GM12878 (cell line): ENCODE data around the gene DTX1. TPM values are rescaled to one million over a fixed set of nuclear protein-coding genes. Genes with fewer than 3 reads are reported as not detected.

Experiments
- ATAC-seq: fragments of 200-7000 bp; cut with Tn5 transposase; 3 replicates; pipeline ENCODE4 v1.9.1; 2020; ENCODE audit warnings: mild to moderate bottlenecking, moderate library complexity
- BruUV-seq: library from RNA; stranded (reverse); fragments of 400-500 nt; replicated peaks from 2 replicates; lab custom pipeline; 2021; lab: Mats Ljungman, UMichigan
- CTCF ChIA-PET: fragments of 300-600 bp; sonication (Branson Sonifier 250); formaldehyde crosslinking; extraction: SDS; loops from one replicate; lab custom pipeline; 2021; ENCODE audit warnings: inconsistent platforms; lab: Yijun Ruan, JAX
- POLR2A ChIA-PET: fragments of 350-600 bp; formaldehyde crosslinking; extraction: SDS; loops from one replicate; lab custom pipeline; 2021; ENCODE audit warnings: inconsistent platforms; lab: Charles Lee
- RAD21 ChIA-PET: fragments of 300-600 bp; sonication (Branson Sonifier 250); formaldehyde crosslinking; loops from one replicate; lab custom pipeline; 2023; ENCODE audit warnings: antibody characterized with exemption; ENCODE audit not compliant: unreplicated experiment; lab: Charles Lee
- SMC1A ChIA-PET: fragments of 300-600 bp; sonication (Branson Sonifier 250); formaldehyde crosslinking; loops from one replicate; lab custom pipeline; 2023; ENCODE audit not compliant: unreplicated experiment, uncharacterized antibody; lab: Charles Lee
- DNase-seq: peaks from one replicate; pipeline ENCODE4 v3.0.0-alpha.2; 2011; ENCODE audit warnings: low read depth, low spot score
- FAIRE-seq: peaks from 3 replicates; lab custom pipeline; 2011; peaks lifted over from hg19 to GRCh38; lab: Jason Lieb, UNC
- H2AFZ ChIP-seq: 2 replicates; pipeline ENCODE4 v1.6.0; 2011; ENCODE audit warnings: low read depth, low read length, control low read depth; ENCODE audit not compliant: control insufficient read depth
- H3K27ac ChIP-seq: 2 replicates; pipeline ENCODE4 v1.5.1; 2011; ENCODE audit warnings: control low read depth; ENCODE audit not compliant: control insufficient read depth, insufficient read depth
- H3K27me3 ChIP-seq, 2 experiments: replicated peaks in 1 of 2; 2 replicates each; pipeline versions ENCODE4 v1.6.0 to v1.6.1; 2011; ENCODE audit warnings: low read length in 1 of 2; ENCODE audit not compliant: control insufficient read depth in 2 of 2, insufficient read depth in 2 of 2
- H3K36me3 ChIP-seq, 2 experiments: 2 replicates each; pipeline ENCODE4 v1.5.1; 2011; ENCODE audit warnings: low read length in 1 of 2; ENCODE audit not compliant: control insufficient read depth in 2 of 2, insufficient read depth in 2 of 2
- H3K4me1 ChIP-seq: 2 replicates; pipeline ENCODE4 v1.6.1; 2011; ENCODE audit warnings: mild to moderate bottlenecking, low read length, moderate library complexity, mixed read lengths; ENCODE audit not compliant: control insufficient read depth, insufficient read depth
- H3K4me2 ChIP-seq: 2 replicates; pipeline ENCODE4 v1.6.0; 2011; ENCODE audit warnings: control low read depth; ENCODE audit not compliant: control insufficient read depth, insufficient read depth
- H3K4me3 ChIP-seq: fragments of 200-600 bp; sonication (generic); 2 replicates; pipeline ENCODE4 v1.5.1; 2016
- H3K79me2 ChIP-seq: 2 replicates; pipeline ENCODE4 v1.6.0; 2011; ENCODE audit warnings: low read length; ENCODE audit not compliant: control insufficient read depth, insufficient read depth
- H3K9ac ChIP-seq: 2 replicates; pipeline ENCODE4 v1.8.0; 2011; ENCODE audit warnings: low read length, control low read depth, mixed read lengths; ENCODE audit not compliant: control insufficient read depth, insufficient read depth
- H3K9me3 ChIP-seq: replicated peaks from 3 replicates; pipeline ENCODE4 v1.5.1; 2011; ENCODE audit warnings: mild to moderate bottlenecking, low read length; ENCODE audit not compliant: control insufficient read depth, insufficient read depth
- H4K20me1 ChIP-seq: 2 replicates; pipeline ENCODE4 v1.6.0; 2011; ENCODE audit not compliant: control insufficient read depth, insufficient read depth
- WGBS: methylation state at CpG from one replicate; pipeline ENCODE4 v1.1.6; 2016; ENCODE audit warnings: low lambda C conversion rate; ENCODE audit not compliant: insufficient replicate concordance, insufficient coverage; ENCODE audit errors: missing lambda C conversion rate; 5-methylcytosine and 5-hydroxymethylcytosine counted together
- in situ Hi-C: fragments of 300-500 bp; cut with MboI; formaldehyde crosslinking; loops from 9 replicates; pipeline ENCODE4 v1.14.3; 2018; ENCODE audit warnings: mixed read lengths
- intact Hi-C: fragments of 100-400 bp; cut with micrococcal nuclease; formaldehyde crosslinking; loops from one replicate; pipeline ENCODE4 v1.14.2; 2022; ENCODE audit not compliant: unreplicated experiment
- polyA plus RNA-seq, 11 experiments: library from polyadenylated mRNA; depleted of rRNA in 4 of 11; unstranded in 6 of 11; stranded (reverse) in 5 of 11; fragments of >200 nt; fragmentation: Nextera tagmentation in 4 of 11; fragmentation: Illumina TruSeq in 1 of 11; extraction: Ambion mirVana in 4 of 11; extraction: Trizol in 1 of 11; gene quantifications; 1 replicate in 1 of 11; 2 replicates in 10 of 11; pipeline versions ENCODE4 v1.2.1 to v1.2.3, GENCODE V29; 2011 to 2016; ENCODE audit warnings: inconsistent platforms in 2 of 11, missing spikeins in 2 of 11, low read depth in 1 of 11
- total RNA-seq, 4 experiments: library from RNA; depleted of rRNA in 3 of 4; stranded (reverse); fragments of >200 nt in 3 of 4; fragmentation: Illumina TruSeq in 1 of 4; extraction: Trizol in 1 of 4; gene quantifications; 2 replicates each; pipeline versions ENCODE4 v1.2.1 to v1.2.3, GENCODE V29; 2013 to 2021
- TF ChIP-seq, protein P1 (sequence below): IDR thresholded peaks from 2 replicates; pipeline ENCODE4 v1.6.1; 2011; ENCODE audit warnings: borderline replicate concordance, low read depth, mild to moderate bottlenecking, moderate library complexity, low read length; ENCODE audit not compliant: insufficient read depth, poor library complexity, severe bottlenecking
- TF ChIP-seq, protein P2 (sequence below): IDR thresholded peaks from 2 replicates; pipeline ENCODE4 v1.6.1; 2011; ENCODE audit warnings: borderline replicate concordance, low read depth, mild to moderate bottlenecking, moderate library complexity, mixed read lengths, low read length; ENCODE audit not compliant: insufficient read depth; ENCODE audit errors: extremely low read length
- TF ChIP-seq, protein P3 (sequence below): fragments of 450-650 bp; IDR thresholded peaks from 2 replicates; pipeline ENCODE4 v1.6.1; 2017; ENCODE audit warnings: mild to moderate bottlenecking, moderate library complexity

DTX1 gene
- total and polyA plus RNA-seq, 10 of the 15 experiments (the other 5 are each of a cell fraction or from before 2014, with no cell fraction given), result 0.09 to 2.8 (median 0.66) TPM

DNA sequence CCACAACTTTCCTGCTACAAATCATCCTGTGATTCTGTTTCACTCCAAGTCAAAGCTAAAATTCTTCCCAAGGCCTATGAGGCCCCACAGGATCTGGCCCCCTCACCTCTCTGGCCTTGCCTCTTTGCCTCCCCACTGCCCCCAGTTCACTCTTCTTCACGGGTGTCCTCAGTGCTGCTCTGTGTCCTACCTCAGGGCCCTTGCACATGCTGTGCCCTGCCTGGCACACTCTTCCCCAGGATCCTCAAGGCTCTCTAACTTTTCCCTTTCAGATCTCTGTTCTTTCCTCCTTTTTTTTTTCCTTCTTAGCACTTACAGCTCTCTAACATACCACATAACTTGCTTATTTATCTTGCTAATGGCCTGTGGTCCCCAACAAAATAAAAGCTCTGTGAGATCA, 49.8 kb downstream of the DTX1 start (continued):
- TF ChIP-seq, protein P1, sequence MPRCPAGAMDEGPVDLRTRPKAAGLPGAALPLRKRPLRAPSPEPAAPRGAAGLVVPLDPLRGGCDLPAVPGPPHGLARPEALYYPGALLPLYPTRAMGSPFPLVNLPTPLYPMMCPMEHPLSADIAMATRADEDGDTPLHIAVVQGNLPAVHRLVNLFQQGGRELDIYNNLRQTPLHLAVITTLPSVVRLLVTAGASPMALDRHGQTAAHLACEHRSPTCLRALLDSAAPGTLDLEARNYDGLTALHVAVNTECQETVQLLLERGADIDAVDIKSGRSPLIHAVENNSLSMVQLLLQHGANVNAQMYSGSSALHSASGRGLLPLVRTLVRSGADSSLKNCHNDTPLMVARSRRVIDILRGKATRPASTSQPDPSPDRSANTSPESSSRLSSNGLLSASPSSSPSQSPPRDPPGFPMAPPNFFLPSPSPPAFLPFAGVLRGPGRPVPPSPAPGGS, result no peak

DNA sequence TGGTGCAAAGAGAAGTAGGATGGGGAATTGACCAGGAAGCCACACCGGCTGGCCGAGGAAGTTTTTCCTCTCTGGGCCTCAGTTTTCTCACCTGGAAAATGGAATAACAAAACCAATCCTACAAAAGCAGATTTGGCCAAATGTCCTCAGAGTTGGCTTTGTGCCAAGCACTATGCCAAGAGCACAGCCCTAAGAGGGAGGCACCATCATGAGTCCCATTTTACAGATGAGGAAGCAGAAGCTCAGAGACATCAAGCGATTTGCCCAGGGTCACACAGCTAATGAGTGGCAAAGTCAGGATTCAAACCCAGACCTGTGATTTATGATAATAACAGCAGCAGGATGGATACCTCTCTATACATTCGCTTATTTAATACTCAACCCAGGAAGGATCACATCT, 51.8 kb downstream of the DTX1 start:
- H3K27ac ChIP-seq, result no peak overlapping the region
- H2AFZ ChIP-seq, result no peak overlapping the region
- BruUV-seq, result no TSS peak
- no peak for DNase-seq
- H4K20me1 ChIP-seq, result no peaks in the 10 kb centered on the region
- no peak overlapping the region for H3K9ac ChIP-seq
- in situ Hi-C loops (no loop called here), intact Hi-C loops (loop anchor here (5.0 kb wide), 1 partner anchor 44 kb away; no protein-coding TSS in a partner anchor)
- H3K4me3 ChIP-seq, result no peak overlapping the region
- no peaks in the 10 kb centered on the region for H3K9me3 ChIP-seq
- RAD21 ChIA-PET, result no interaction called here
- no peaks in the 10 kb centered on the region for H3K79me2 ChIP-seq
- peaks cover 5% of the 10 kb centered on the region; the same call in 1 of the 2 replicates for H3K4me1 ChIP-seq
- no peaks in the 10 kb centered on the region for H3K36me3 ChIP-seq
- CTCF ChIA-PET, result no interaction called here
- WGBS, result 72% methylated on average over 4 of the region's 4 CpGs
- TF ChIP-seq, protein P2, sequence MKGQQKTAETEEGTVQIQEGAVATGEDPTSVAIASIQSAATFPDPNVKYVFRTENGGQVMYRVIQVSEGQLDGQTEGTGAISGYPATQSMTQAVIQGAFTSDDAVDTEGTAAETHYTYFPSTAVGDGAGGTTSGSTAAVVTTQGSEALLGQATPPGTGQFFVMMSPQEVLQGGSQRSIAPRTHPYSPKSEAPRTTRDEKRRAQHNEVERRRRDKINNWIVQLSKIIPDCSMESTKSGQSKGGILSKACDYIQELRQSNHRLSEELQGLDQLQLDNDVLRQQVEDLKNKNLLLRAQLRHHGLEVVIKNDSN, result no peak
- TF ChIP-seq, protein P3, sequence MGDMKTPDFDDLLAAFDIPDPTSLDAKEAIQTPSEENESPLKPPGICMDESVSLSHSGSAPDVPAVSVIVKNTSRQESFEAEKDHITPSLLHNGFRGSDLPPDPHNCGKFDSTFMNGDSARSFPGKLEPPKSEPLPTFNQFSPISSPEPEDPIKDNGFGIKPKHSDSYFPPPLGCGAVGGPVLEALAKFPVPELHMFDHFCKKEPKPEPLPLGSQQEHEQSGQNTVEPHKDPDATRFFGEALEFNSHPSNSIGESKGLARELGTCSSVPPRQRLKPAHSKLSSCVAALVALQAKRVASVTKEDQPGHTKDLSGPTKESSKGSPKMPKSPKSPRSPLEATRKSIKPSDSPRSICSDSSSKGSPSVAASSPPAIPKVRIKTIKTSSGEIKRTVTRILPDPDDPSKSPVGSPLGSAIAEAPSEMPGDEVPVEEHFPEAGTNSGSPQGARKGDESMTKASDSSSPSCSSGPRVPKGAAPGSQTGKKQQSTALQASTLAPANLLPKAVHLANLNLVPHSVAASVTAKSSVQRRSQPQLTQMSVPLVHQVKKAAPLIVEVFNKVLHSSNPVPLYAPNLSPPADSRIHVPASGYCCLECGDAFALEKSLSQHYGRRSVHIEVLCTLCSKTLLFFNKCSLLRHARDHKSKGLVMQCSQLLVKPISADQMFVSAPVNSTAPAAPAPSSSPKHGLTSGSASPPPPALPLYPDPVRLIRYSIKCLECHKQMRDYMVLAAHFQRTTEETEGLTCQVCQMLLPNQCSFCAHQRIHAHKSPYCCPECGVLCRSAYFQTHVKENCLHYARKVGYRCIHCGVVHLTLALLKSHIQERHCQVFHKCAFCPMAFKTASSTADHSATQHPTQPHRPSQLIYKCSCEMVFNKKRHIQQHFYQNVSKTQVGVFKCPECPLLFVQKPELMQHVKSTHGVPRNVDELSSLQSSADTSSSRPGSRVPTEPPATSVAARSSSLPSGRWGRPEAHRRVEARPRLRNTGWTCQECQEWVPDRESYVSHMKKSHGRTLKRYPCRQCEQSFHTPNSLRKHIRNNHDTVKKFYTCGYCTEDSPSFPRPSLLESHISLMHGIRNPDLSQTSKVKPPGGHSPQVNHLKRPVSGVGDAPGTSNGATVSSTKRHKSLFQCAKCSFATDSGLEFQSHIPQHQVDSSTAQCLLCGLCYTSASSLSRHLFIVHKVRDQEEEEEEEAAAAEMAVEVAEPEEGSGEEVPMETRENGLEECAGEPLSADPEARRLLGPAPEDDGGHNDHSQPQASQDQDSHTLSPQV, result no peak
- no peak overlapping the region for H3K4me2 ChIP-seq
- POLR2A ChIA-PET, result no interaction called here
- SMC1A ChIA-PET, result interaction anchor here (2.2 kb wide), 1 partner anchor 65 kb away, joined by 6 read pairs; no protein-coding TSS in a partner anchor
- no peak for ATAC-seq
- H3K27me3 ChIP-seq, result no peaks in the 10 kb centered on the region; a peak in 1 of 4 replicates
- no peak for FAIRE-seq
